Inferior parietal cortex (tissue), 1 donor: ENCODE results near the gene CCDC170.

Experiments
- DNase-seq: peaks from one replicate; pipeline ENCODE4 v3.0.0-alpha.2; 2016; ENCODE audit errors: extremely low spot score

The CCDC170 gene

DNA sequence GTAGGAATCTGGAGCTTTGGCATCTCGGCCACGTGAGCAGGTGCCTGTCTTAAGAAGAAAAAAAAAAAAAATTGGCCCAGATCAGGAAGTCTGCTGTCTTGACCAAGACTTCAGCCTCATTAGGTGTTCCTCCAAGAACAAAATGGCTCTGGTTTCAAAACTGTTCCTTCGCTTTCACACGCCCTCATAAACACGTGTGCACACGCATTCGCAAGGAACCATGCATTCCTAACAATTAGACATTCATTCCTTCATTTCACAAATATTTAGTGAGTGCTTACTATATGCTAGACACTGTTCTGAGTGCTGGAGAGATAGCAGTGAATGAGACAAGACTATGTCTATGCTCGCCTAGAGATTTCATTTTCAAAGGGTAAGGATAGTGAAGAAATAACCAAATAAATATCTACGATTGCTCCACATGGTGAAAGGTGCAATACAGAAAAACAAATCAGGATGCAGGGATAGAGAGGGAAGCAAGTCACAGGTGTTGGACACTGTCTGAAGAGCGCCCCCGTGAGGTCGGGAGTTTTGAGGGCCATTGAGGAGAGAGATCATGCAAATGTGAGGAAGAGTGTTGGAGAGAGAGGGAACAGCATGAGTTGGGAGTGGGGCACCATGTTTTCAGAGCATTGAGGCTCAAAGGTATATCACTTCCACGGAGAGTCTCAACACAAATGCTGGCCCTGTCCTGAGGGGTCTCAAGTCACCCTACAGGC is 53.3 kb downstream of the CCDC170 start:
- no peak for DNase-seq

DNA sequence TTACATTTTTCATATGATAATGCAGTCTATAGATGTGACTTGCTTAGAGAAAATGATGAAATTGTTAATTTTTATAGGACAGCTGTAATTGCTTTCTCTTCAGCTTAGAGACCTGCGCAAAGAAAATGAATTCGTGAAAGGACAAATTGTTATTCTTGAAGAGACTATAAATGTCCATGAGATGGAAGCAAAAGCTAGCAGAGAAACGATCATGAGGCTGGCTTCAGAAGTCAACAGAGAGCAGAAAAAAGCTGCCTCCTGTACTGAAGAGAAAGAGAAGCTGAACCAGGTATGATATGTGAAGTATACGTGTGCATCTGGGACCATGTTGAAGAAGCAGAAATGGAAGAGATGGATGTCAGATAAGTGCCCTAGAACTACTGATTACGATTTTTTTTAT is 54.4 kb downstream of the CCDC170 start:
- no peak for DNase-seq

DNA sequence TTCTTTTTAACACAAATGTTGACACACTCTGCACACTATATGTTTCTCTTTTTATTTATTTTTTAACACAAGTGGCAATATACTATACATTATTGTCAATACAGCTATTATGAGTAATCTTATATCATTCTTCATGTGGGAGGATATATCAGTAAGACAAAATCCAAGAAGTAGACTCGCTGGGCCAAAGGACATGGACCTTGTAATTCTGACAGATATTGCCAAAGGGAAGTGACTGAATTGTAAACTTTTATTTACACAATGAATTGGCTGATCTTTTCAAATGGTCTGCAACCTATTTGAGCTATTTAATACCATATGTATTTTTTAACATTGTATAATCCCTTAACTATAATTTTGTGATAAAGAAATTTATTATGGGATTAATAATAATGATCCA is 56.0 kb downstream of the CCDC170 start:
- DNase-seq = no peak

DNA sequence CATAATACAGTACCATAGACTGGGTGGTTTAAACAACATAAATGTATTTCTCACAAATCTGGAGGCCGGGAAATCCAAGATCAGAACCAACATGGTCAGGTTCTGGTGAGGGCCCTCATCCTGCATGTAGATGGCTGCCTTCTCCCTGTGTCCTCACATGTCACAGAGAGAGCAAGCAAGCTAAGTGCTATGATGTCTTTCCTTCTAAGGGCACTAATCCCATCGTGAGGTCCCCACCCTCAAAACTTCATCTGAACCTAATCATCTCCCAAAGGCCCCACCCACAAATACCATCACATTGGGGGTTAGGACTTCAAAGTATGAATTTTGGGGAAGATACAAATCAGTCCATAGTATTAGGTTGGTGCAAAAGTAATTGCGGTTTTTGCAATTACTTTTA is 56.8 kb downstream of the CCDC170 start:
- no peak for DNase-seq

DNA sequence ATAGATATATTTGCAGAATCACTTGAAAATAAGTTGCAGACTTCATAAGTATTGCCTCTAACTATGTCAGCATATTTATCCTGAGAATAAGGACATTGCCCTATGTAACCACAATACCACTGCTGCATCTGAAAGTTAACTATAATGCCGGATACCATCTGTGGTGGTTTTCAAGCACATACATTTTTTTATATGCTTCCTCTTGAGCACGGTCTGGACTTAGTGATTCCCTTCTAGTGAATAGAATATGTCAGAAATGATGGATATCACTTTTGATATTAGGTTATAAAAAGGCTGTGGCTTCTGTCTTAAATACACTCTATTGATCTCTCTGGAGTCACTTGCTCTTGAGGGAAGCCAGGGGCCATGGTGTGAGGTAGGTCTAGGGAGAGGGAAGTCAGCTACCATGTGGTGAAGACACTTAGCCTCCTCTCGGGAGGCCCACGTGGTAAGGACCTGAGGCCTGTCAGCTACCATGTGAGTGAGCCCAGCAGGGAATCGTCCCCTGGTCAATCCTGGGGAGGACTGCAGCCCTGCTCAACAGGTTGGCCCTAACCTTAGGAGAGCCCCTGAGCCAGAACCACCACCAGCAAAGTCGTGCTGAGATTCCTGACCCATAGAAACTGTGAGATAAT is 57.5 kb downstream of the CCDC170 start:
- DNase-seq = no peak

DNA sequence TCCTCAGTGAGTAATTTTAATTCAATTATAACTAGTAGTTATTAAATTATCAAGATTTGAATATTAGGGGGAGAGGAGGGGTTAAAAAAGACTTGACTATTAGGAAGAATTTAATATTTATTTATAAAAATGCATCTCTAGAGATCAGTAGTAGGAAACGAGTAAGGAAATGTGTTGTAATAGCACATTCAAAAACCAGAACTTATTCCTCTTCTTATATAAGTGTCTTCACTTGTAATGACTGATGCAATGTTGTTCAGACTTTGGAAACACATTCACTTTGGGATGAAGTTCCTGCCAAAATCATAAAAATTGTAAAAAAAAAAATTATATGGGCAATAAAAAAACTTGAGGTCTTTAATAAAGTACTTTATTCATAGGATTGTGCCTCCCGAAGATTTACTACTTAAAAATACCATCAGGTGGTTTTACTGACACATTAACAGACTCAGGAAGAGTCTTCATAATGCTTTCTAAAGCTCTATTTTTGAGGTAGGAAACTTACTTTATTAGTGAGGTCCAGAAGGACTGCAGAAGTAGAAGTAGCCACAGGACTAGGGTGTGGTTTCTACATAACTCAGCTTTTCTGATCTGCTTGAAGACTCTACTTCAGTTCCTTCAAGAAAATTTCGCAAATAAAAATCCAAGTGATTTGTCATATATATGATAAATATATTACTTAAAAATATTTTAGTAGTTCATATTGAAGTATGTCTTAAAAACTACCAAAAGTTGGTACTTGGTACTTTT is 59.8 kb downstream of the CCDC170 start:
- no peak for DNase-seq

DNA sequence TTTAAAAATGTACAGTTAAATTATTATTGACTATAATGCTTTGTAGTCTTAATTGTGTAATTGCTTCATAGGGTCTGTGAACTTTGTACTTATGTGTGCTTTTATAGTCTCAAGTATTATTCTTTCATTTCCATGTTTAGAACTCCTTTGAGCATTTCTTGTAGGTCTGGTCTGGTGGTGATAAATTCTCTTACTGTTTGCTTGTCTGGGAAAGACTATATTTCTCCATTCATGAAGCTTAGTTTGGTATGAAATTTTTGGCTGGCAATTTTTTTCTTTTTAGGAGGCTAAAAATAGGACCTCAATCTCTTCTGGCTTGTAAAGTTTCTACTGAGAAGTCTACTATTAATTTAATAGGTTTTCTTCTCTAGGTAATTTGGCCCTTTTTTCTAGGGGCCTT is 67.4 kb downstream of the CCDC170 start:
- no peak for DNase-seq

DNA sequence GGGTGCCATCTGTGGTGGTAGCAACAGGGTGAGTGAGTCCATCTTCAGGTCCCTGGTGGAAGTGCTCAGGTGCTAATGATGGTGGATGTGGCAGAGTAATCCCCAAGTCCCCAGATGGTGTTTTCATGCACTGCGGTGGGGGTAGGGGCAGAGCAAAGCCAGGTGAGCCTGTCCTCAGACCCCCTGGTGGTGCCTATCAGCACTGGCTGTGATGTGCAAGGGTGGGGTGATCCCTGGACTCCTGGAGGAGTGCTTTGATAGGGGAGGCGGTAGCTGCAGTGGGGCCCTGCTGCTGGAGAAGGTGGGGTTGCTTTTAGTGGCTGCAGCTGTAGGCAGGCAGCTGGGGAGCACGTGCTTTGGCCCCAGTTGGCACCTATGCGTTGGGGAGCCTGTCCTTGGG is 70.8 kb downstream of the CCDC170 start:
- no peak for DNase-seq

DNA sequence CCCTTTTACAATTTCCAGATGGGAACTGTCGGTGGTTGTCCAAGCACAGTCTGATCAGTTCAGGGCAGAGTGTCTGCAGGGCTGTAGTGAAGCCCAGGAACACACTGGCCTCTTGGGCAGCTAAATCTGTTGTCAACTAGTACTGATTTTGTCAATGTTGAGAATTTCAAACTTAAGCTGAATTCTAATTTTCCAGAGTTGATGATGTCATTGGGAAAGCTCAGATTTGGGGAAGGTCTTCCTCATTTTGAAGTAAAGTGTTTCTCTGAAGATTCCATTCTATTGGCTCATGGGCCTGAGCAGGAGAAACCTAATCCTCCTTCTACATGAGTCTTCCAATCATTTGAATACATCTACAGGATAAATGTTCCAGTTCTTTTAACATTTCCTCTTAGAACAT is 72.1 kb downstream of the CCDC170 start:
- DNase-seq = no peak

DNA sequence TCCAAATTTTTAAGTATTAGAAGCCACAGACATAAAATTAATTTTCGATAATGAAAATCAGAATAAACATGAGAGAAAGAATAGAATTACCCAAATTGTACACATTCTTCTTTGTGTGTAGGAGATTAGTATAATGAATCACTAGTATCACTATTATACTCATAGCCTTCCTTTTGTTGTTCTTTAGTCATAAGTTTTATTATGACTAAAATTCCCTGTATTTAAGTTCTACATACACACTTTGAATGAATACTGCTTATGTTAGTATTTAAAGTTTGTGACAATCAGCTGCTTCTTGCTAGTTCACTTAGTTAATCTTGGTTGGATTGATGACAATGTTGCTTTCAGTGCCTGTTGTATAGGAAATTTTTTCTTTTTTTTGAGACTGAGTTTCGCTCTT is 72.7 kb downstream of the CCDC170 start:
- DNase-seq = no peak

DNA sequence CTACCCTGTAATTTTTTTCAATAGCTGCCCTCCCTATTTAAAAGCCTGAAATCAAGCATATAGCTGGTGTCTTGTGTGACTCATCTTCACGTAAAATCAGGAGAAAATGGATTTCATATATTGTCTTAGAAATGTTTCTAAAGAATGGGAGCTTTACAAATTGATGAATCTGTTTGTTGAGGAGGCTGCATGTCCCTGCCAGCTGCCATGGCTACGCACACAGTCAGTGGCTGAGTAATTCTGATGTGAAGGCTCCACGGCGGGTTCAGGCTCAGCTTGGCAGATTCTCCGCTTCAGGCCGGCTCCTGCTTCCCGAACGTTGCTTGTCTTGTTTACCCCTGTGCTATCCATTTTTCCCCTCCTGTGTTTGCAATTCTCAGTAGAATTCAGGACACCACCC is 82.8 kb downstream of the CCDC170 start:
- DNase-seq = peak; percentile 24

DNA sequence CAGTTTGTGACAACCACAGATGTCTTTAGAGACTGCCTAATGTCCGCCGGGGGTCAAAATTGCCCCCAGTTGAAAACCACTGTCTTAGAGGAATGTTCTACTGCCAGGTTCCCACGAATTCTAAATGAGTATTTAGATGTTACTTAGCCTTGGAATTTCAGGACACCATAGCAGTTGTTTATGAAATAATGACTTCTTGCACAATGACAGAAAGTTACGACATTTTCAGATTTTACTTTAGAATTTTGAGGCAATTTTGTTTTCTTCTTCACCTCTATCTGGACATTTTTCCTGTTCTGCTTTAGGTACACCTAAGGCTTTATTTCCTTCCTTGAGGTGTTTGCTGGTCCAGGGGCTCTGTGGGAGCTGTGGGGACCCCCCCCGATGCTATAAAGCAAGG is 83.4 kb downstream of the CCDC170 start:
- DNase-seq = no peak

DNA sequence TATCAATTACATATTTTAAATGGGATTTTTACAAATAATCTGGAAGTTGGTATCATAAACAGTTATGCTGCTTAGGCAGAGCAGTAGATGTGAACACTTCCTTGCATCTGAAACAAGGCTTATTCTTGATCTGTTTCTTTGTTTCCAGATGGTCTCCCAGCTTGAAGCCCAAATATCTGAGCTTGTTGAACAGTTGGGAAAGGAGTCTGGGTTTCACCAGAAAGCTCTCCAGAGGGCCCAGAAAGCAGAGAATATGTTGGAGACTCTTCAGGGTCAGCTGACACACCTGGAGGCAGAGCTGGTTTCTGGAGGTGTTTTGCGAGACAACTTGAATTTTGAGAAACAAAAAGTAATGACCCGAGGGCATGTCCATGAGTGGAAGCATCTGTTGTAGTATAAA is 91.9 kb downstream of the CCDC170 start:
- no peak for DNase-seq

DNA sequence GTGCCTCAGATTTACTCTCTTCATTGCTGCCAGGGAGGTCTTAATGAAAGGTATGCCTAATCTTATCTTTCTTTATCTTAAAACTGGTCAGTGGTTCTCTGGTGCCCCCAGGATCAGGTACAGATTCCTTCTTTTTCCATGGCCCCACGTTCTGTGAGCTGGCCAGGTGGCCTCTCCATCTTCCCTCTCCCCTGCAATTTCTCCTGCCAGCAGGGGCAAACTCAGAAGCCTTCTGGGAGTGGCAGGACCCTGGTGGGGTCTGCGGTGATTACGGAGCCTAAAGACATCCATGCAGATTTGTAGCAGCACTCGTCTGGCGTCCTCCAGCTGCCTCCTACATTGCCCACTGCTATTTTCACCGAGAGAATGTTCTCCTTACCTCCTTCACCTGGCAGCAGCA is 95.8 kb downstream of the CCDC170 start:
- no peak for DNase-seq

DNA sequence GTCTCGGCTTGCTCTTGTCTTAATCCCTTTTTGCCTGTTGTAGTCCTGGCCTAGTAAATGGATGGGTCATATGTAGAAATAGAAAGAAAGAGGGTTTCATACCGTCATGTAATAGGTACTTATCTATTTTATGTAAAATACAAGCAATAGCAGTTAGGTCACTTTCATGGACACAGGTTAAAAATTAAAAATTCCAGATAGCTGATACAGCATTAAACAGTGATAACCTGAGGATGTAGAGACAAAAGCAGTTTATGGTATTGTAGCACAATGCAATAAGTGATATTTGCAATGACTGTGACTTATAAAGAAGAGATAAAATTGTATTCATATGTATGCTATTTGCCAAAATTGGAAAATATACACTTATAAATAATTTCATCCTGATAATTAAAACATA is 96.9 kb downstream of the CCDC170 start:
- no peak for DNase-seq

DNA sequence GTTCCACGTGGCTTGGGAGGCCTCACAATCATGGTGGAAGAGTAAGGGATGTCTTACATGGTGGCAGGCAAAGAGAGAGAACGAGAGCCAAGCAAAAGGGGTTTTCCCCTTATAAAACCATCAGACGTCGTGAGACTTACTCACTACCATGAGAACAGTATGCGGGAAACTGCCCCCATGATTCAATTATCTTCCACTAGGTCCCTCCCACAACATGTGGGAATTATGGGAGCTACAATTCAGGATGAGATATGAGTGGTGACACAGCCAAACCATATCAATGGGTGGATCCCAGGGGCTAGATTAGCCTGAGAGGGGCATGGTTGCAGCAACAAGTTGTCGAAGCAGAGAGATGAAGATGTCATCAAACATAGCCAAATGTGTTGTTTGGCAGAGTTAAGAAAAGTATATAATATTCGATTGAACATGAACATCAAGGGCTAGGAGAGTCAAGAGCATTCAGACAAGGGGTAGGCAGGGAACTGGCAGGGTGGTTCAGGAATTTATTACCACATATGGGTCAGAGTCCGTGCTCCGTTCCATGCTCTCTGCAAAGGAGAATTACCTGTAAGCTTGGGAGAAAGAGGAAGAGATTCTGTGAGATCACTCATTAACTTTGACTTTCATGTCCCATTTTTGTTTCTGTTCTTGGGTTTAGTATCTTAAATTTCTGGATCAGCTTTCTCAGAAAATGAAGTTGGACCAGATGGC is 98.8 kb downstream of the CCDC170 start:
- no peak for DNase-seq

DNA sequence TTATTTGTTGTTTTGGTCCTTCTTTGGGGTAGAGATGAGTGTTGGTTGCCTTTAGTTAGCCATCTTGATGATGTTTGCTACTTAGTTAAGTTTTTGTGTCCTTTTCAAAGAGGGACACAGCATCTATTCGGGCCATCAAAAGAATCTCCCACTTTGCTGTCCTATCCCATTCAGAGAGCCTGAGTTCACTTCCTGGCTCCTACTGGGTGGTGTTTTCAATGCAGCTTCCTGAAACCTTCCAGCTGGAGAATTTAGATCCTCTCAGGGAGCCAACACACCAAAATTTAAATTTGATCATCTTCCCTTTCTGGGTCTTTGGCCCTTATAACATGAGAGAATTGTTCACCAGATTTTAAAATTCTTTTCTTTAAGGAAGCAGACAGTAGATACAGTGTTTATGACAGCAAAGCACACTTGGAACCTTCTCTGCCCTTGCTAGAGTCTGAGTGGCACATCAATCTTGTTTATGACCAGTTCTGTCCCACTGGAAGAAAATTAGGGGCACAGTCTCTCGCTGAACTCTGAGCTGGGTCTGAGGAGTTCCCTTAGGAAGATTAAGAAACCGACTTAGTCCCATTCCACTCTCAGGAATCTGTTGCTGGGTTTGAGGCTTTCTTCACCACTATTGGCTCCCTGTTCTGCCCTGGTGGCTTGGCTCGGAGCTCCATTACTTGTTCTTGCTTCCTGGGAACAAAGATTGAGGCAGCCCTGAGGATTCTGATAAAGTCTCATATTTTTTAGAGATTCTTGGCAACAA is 115.5 kb downstream of the CCDC170 start:
- DNase-seq = no peak

DNA sequence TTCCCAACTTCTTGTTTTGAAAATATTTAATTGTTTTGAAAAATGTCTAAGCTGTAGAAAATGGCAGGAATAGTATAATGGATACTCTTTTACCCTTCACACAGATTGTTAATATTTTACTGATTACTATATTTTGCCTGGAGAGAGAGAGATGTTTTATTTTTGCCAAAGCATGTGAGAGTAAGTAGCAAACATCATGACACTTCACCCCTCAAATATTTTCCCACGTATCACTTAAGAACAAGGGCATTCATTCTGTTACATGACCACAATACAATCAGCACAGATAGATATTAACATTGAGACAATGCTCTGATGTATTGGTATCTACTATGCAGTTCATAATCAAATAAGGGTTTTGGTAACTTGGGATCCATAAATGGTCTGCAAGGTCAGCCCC is 116.5 kb downstream of the CCDC170 start:
- DNase-seq = no peak

DNA sequence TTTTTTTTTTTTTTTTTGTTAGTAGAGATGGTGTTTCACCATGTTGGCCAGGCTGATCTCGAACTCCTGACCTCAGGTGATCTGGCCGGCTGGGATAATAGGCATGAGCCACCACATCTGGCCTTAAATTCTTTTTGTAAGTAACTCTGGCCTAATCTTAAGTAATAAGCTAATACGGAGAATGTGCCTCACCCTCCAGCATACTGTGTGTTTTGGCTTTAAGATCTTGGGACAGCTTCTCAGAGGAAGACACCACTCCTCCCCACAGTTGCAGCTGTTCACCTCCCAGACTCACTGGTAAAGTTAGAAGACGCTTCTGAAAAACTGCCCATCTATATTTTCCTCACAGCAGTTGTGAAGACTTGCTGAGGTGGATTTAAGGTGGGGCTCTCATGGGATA is 120.8 kb downstream of the CCDC170 start:
- DNase-seq = no peak

DNA sequence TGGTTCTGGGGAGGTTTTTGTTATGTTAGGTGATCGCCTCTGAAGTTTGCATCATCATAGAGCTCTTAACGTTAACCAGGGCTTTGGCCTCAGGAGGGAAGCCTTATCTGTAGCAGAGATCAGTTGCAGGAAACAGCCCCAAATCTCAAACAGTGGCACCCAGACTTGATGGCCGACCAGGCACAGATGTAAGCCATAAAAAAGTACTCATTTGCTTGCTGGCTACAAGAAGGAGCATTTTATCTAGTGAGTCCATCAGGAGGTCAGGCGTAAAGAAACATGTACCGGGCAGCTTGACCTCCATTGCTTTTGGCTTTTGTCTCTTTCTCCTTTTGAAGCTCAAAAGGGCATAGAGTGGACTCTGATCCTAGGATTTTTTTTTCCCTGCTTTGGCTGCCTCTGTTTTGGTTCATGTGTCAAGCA is 122.3 kb downstream of the CCDC170 start:
- DNase-seq = no peak

DNA sequence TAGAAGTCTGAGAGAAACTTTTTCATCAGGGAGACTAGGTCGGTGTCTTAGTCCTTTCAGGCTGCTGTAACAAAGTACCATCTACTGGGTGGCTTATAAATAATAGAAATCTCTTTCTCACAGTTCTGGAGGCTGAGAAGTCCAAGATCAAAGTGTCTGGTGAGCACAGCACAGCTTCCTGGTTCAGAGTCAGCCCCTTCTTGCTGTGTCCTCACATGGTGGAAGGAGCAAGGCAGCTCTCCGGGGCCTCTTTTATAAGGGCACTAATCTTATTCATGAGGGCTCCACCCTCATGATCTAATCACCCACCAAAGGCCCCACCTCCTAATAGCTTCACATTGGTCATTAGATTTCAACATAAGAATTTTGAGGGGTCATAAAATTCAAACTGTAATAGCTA is 122.8 kb downstream of the CCDC170 start:
- no peak for DNase-seq

DNA sequence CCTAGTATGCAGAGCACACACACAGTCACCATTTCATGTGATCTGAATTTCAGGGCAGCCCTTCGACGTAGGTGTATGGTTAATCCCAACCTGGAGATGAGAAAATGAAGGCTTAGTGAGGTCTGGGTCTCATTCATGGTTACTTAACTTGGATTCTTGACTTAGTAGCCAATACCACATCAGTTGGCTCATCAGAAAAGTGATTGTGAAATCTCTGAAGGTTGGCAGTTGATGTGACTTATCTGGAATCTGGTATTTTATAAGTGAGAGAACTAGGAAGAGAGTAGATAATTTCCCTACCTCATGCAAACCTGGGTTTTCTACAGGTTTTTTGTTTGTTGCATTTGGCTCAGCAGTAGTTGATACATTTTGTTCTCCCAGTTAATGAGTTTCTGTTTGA is 123.7 kb downstream of the CCDC170 start:
- no peak for DNase-seq
